Right ventricle myocardium inferior (tissue), 1 donor: ENCODE results near the gene COLEC11. TPM values are rescaled to one million over a fixed set of nuclear protein-coding genes. Genes with fewer than 3 reads are reported as not detected.

Source experiments
- ATAC-seq: fragments of 200-7000 bp; cut with Tn5 transposase; one replicate; pipeline ENCODE4 v1.9.1; 2020; ENCODE audit warnings: mild to moderate bottlenecking, moderate library complexity
- DNase-seq: peaks from one replicate; pipeline ENCODE4 v3.0.0; 2021; ENCODE audit errors: missing footprints
- intact Hi-C: fragments of 100-400 bp; cut with DNase I; formaldehyde crosslinking; loops from one replicate; pipeline ENCODE4 v1.11.0; 2022
- total RNA-seq: library from RNA; stranded (reverse); fragmentation: NEBNext Ultra II Directional; extraction: Animal tissue kit (Norgen Biotek cat#: 25700); gene quantifications from one replicate; pipeline ENCODE4 v1.2.1, GENCODE V29; 2021
- donor health status: DM: no; HTN: yes; CAD: no; lungs with severe emphysema.

Gene COLEC11
- total RNA-seq, 1 donor from 2014 or later: 1.9 TPM

DNA sequence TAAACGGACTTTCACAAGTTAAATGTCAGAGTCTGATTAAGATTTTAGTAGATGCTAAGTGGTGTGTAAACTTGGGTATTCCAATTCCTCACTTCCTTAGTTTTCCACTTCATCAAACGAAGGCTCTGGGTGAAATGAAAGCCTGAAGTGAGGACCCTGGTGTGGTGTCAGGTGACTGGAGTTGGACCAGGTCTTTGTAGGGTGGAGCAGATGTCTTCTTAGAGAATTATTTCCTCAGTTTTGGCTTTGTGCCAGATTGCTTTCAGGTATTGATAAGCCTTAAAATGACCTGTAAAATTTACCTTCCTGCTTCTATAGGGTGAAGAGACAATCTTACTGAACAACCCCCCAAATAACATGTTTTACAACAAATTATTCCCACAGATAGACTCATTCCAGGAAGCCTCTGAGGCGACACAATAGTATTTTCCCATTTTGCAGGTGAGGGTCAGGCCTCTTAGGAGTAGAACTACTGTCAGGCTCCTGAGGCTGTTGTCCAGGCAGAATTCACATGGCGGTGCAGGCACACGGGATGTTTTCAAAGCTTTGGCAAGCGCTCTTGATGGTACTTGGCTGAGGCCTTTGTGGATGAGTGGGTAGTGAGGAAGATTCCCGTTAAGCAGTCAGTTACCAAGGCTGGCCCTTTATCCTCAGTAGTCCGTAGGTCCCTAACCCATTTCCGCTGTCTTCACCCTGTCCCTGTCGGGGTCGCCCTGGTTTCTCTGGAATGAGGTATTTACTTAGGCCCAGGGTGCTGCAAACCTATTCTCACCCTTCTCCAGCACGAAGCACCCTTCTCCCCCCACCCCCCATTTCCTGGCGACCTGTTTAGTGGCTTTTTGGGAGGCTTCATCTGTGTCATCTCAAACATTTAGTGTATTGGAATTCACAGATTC is 13.3 kb upstream of the COLEC11 start:
- no peak for ATAC-seq
- intact Hi-C loops: no loop called here

DNA sequence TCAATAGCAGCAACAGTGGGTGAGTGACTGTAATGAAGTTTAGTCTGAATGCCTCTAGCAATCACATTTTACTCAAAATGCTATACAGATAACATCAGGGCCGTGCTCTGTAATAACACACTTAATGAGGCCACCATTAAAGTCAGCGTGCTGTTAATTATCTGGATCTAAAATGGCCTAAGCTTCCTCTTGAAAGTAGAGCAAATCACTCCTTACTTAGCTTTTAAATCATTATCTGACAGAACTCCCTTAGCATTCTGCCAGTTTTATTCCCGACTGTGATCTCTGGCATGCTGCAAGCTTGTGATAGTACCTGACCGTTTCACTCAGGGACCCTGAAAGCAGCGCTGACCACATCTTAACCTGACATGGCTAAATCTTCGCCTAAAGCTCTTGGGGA is 10.8 kb upstream of the COLEC11 start:
- no peak for ATAC-seq
- no peak for DNase-seq
- intact Hi-C loops: no loop called here

More for the DNA sequence above, 13.3 kb upstream of the COLEC11 start:
- DNase-seq: no peak

DNA sequence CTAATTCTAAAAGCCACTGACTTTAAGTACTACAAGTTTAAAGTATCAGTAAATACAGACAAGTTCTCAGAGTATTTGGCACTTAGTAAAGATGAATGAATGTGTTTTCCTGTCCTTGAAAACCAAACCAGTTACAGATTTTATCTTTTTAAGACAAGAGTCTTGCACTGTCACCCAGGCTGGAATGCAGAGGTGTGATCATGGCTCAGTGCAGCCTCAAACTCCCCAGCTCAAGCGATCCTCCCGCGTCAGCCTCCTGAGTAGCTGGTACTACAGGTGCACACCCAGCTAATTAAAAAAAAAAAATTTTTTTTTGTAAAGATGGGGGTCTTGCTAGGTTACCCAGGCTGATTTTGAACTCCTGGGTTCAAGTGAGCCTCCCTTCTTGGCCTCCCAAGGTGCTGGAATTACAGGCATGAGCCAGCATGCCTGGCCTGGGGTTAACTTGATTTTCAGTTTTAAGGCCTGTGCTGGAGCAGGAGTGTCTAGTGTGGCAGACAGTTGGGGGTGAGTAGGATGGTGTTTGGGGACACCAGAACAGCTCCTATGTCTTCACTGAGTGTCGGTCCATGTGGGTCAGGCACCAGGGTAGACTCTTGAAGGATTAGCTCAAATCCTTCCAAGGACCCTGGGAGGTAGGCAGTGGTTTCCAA is 10.2 kb upstream of the COLEC11 start:
- intact Hi-C loops: loop anchor here (5.0 kb wide), 1 partner anchor 68 kb away; no protein-coding TSS in a partner anchor
- DNase-seq (no peak), ATAC-seq (no peak)

DNA sequence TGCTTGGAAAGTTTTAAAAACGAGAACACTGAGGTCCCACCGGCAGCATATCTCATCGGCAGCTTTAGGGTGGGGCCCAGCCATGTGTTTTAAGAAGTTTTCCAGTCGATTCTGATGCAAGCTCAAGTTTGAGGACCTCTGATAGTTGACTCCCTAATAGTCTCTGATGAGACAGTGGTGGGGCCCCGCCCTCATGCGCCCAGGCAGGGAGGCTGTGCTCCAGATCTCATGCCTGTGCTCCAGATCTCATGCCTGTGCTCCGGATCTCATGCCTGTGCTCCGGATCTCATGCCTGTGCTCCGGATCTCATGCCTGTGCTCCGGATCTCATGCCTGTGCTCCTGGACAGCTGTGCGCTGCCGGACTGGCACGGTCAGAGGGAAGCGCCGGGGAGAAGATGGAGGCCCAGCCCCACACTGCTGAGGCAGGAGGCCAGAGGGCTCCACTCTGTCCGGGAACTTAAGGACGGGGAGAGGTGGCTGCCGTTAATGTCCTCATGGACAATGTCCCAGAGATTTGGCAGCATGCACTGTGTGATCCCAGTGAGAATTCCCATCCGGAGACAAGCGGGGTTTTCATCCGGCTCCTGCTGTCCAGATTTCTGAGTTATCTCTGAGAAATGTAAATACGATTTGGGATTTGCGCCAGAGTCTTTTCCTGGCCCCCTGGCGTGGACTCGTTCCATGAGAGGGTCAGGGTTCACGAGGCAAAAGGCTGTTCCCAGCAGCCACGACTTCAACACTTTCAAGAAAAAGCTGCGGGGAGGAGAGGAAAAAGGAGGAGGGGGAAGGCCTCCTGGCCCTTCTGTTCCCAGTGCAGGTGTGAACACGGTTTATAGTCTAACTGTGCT is 9.4 kb upstream of the COLEC11 start:
- intact Hi-C loops: loop anchor here (5.0 kb wide), 1 partner anchor 67 kb away; no protein-coding TSS in a partner anchor
- ATAC-seq (peak; percentile 90), DNase-seq (peak; percentile 80)

DNA sequence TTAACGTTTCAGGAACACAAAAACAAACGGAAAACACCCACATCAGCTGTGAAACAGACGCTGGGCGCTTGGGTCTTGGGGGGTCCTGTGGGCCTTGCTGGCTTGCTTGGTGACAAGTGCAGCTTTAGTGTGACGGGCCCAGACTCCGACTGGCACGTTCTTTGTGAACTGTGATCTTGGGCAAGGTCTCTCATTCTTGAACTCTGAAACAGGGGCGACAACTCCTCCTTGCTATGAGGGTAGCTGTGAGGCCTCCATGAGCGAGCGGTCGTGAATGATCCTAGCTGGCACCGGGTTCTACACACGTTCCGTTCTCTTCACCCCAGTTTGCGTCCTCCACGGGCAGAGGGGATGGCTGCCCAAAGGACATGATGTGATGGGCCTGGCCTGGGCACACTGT is 8.7 kb upstream of the COLEC11 start:
- intact Hi-C loops: loop anchor here (5.0 kb wide), 1 partner anchor 66 kb away; no protein-coding TSS in a partner anchor

DNA sequence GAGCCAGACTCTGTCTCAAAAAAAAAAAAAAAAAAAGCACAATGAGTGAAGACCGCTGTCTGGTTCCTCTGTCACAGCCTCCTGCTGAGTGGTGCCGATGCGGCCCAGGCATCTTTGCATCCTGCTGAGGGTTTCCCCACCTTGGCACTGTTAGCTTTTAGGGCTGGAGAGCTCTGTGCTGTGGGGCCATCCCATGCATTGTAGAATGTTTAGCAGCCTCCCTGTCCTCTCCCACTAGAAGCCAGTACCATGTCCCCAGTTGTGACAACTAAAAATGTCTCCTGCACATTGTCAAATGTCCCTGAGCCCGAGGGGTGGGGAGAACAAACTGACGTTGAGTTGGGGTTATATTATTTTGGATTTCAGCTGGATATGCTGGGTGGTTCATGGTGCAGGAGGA is 7.9 kb upstream of the COLEC11 start:
- intact Hi-C loops: loop anchor here (5.0 kb wide), 1 partner anchor 65 kb away; no protein-coding TSS in a partner anchor
- DNase-seq: no peak
- no peak for ATAC-seq

More for the DNA sequence above, 8.7 kb upstream of the COLEC11 start:
- no peak for DNase-seq
- no peak for ATAC-seq

DNA sequence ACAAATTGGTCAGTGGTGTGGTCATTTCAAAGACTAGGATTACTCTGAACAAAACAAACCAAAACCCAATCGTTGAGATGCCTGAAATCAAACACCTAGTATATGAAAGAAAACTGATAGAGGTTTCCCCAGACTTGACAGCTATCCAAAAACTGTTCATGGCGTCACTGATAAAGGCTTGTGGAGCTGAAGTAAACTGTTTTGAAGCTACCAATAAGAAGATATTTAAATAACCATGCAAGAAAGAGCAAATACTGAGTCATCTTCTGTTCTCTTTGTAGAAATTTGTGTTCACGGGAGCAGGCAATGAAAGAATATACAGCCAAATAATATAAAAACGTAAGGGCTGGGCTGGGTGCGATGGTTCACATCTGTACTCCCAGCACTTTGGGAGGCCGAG is 7.5 kb upstream of the COLEC11 start:
- intact Hi-C loops: loop anchor here (5.0 kb wide), 1 partner anchor 65 kb away; no protein-coding TSS in a partner anchor
- DNase-seq (no peak), ATAC-seq (no peak)

DNA sequence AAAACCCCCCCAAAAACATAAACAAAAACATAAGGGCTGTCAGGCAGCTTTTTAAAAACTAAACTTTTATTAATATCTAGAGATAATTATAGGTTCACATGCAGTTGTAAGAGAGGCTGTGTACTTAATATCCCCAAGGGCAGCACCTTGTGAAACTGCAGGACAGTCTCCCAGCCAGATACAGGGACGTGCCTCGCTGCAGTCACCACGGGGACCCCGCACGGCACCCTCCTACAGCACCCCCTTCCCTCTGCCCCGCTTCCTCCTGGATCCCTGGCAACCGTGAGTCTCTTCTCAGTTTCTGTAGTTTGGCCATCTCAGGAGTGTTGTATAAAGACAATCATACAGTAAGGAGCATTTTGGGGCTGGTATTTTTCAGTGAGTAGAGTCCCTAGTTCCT is 6.8 kb upstream of the COLEC11 start:
- intact Hi-C loops: loop anchor here (5.0 kb wide), 1 partner anchor 64 kb away; no protein-coding TSS in a partner anchor
- ATAC-seq: no peak
- DNase-seq: no peak

DNA sequence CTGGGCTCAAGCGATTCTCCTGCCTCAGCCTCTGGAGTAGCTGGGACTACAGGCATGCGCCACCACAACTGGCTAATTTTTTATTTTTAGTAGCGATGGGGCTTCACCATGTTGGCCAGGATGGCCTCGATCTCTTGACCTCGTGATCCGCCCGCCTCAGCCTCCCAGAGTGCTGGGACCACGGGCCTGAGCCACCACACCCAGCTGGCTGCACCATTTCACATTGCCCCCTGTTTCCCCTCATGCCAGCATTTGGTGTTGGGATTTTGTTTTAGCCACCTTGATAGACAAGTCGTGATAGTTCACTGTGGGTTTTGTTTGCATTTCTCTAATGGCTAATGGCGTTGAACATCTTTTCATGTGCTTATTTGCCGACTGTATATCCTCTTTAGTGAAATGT is 5.8 kb upstream of the COLEC11 start:
- intact Hi-C loops: loop anchor here (5.0 kb wide), 1 partner anchor 63 kb away; no protein-coding TSS in a partner anchor
- DNase-seq: no peak
- no peak for ATAC-seq

DNA sequence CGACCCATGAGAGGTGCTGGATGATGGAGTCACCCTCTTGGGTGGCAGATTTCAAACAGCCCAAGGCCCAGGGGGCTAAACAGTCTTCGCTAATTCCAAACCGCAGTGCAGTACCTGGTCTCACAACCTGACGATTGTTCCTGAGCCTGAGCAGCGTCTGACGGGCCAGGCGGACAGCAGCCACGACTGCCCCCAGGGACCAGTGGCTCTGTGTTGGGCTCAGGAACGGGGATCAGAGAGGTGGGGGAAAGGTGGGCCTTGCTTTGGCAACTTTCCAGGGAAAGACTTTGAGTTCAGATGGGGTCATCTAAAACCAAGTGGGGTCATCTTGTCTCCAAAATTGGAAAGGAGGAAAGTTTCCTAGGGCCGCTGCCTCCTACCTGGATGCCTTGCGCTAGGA is 492 bp downstream of the COLEC11 start:
- ATAC-seq: no peak
- DNase-seq: no peak
- intact Hi-C loops: loop anchor here (2.0 kb wide), 1 partner anchor 31 kb away; no protein-coding TSS in a partner anchor

DNA sequence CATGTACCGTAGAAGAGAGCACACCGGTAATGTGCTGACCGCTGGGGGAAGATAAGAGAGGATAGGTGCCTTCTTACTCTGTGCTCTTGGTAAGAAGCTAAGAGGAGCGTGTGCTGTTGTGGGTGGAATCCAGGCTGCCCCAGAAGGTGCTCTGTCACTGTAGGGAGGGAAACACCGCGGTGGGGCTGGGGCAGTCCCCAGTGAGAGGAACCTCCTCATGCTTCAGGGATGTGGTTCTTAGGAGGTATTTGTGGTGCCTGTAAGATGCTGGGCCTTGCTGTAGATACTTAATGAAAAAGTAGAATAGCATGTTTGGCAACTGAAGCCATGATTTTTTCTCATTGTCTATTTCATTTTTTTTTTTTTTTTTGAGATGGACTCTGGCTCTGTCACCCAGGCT is 1.1 kb downstream of the COLEC11 start:
- ATAC-seq: no peak
- intact Hi-C loops: loop anchor here (2.0 kb wide), 1 partner anchor 31 kb away; no protein-coding TSS in a partner anchor
- DNase-seq: no peak

DNA sequence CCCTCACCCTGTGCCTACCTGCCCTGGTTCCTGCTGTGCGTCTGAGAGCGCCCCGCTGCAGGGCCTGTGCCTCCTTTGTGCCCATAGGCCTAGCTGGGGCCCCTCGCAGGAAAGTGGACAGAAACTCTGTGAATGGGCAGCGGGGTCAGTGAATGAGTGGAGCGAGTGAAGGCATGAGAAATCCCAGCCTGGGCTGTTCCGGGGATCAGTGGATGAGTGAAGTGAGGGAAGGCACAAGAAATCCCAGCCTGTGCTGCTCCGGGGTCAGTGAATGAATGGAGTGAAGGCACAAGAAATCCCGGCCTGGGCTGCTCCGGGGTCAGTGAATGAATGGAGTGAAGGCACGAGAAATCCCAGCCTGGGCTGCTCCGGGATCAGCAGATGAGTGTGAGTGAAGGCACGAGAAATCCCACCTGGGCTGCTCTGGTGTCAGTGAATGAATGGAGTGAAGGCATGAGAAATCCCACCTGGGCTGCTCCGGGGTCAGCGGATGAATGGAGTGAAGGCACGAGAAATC is 2.0 kb downstream of the COLEC11 start:
- intact Hi-C loops: no loop called here
- ATAC-seq (no peak), DNase-seq (no peak)

DNA sequence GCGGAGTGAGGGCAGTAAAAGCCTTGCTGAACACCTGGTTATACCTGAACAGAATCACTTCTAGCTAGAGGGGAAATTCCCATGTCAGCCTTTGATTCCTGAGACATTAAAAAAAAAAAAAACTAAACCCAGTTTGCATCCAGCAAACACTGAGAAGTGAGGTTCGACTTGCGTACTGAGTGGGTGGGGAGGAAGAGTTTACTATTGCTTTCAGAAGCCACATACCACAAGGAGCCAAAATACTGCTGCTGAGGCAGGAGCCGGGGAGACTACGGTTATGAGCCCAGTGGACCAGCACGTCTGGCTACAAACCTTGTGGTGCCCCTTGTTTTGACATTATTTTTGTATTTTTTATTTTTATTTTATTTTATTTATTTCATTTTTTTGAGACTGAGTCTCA is 2.7 kb downstream of the COLEC11 start:
- no peak for ATAC-seq
- intact Hi-C loops: no loop called here

DNA sequence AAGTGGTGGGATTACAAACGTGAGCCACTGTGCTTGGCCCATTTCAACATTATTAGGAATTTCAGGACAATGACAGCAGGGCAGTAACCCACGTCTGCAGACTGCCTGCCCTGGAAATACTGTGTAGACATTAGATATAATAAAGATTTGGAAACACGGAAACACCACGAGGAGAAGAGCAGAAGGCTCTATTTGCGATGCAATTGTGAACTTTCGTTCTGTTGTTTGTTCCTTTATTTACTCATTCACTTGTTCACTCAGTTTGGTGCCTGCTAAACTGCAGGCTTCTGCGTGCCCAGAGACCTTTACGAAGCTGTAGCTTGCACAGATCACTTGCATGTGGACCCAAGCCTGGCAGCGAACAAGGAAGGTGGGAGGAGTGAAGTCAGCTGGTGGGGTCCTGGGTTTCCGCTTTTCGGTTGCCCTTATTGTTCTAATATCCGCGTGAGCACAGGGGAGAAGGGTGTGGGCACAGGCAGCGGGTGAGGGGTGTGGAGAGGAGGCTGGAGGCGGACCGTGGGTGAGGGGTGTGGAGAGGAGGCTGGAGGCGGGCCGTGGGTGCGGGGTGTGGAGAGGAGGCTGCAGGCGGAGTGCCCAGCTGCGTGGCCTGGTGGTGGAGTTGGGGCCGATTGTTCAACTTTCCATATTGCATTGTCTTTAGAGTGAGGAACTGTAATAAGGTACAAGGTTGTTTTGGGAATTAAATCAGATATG is 3.4 kb downstream of the COLEC11 start:
- no peak for ATAC-seq
- intact Hi-C loops: no loop called here
- no peak for DNase-seq

More for the DNA sequence above, 2.7 kb downstream of the COLEC11 start:
- DNase-seq: no peak

DNA sequence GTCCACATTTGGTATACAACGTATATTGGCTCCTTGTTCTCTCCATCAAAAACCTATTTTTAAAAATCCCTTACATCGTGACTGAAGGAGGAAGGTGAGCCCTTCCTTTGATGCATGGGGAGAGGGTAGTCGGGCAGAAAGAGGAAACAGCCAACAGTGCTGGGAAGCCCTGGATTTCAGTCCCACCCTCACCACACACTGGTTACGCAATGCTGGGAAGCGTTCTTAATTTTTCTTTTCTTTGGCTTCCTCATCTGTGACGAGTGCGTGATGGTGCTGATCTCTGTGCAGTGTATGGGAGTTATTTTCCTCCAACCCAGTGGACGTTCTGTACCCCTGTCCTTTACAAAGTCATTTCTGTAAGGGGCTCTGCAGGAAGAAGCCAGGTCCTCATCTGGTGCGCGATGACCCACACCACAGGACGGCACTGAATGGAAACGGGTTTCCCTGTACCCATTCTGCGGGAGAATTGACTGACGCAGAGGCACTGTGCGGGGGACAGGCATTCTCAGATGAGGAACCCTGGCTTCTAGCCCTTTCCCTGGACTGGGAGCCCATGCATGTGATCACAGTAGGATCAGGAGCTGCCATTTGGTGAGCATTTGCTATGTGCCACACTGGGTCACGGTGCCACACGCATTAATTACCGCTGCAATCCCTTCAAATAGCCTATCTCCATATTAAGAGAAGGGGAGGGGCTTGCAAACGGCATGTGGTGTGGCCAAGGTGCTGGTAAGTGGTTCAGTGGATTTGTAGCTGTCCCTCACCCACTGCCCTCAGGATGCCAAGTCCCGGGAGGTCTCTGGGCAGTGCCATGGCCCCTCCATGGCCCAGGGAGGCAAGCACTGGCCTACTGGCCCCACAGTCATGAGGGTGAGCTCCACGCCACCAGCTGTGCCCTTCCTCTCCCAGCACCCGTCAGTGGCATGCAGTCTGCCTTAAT is 4.3 kb downstream of the COLEC11 start:
- intact Hi-C loops: no loop called here
- no peak for ATAC-seq
- no peak for DNase-seq

DNA sequence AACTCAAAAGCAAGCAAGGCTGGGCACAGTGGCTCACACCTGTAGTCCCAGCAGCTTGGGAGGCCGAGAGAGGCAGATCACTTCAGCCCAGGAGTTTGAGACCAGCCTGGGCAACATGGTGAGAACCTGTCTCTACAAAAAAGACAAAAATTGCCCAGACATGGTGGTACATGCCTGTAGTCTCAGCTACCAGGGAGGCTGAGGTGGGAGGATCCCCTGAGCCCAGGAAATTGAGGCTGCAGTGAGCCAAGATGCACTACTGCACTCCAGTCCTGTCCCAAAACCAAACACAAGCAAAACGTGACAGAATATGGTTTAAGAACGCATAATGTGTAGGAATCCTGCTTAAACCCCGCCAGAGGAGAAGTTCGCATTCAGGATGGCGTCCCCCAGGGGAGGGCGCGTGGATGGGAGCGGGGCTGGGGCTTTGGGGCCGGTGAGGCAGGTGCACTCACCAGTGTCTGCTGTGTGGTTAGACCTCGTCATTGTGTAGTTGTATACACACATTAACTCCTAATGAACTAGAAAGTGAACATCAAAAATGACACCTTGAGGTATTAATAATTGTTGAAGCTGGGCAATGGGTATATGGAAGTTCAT is 5.4 kb downstream of the COLEC11 start:
- intact Hi-C loops: no loop called here
- ATAC-seq: no peak
- DNase-seq: no peak
